HG02981 (cell line): Measurements from ENCODE around the gene KRTAP5-5.
"Not testable (repeated sequence)": the region's sequence is repeated elsewhere in the genome, so short reads cannot be mapped to it uniquely, and the experiment has no call there.

Source experiments
- ATAC-seq: cut with Tn5 transposase; IDR thresholded peaks from one replicate; pipeline ENCODE4 v1.9.1; 2021; ENCODE audit warnings: mild to moderate bottlenecking, moderate library complexity; ENCODE audit not compliant: unreplicated experiment

The KRTAP5-5 gene

DNA sequence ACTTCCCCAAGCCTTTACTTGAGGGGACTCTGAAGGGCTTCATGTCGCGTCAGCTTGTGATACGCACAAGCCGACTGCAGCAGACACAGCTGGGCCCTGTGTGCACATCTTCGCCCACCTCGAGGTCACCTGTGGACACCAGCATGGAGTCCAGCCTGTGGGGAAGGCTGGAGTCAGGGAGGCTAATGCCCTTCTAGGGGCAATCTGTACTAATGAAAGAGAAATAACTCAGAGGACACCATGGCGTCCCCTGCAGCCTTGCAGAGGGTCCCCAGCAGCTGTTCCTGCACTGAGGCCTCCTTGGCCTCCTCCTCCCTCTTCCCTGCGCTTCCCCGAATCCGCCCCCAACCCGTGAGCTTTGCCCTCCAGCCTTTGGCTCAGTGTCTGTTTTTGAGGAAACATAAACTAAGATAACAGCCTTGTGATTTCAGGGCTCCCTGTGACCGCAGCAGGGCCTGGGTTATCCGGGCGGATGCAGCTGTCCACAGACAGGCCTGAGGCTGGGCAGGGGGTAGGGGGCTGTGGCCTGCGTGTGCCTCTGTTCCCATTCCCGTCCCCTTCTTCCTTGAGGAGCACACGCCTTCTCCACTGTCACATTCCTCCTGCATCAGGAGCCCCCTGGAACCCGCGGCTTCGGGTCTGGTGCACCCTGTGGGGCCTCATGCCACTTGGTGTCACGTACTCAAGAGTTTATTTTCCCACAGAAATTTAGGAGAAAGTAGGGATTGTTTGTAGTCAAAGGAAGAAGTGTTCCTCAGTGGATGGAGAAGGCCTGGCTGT lies 25.0 kb downstream of the KRTAP5-5 start:
- ATAC-seq: no peak

GRCh38 chr11:1655168-1656060 lies 25.8 kb downstream of the KRTAP5-5 start:
- no peak for ATAC-seq

DNA sequence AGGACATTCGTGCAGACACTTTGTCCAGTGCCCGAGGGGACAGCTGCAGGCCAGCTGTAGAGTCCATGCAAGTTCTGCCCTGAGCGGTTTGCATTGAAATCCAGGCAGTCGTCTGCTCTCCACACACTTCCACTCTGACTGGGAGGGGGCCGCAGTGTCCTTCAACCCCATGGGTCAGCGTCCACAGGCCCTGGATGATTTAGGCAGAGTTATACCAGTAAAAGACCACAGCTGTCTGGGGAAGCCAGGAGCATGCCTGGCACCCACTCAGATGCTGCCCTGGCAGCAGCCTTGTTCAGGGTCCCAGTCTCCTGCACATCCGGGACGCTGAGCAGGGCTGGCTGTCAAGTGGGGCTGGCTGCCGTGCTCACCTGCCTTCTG lies 26.5 kb downstream of the KRTAP5-5 start:
- ATAC-seq: no peak

DNA sequence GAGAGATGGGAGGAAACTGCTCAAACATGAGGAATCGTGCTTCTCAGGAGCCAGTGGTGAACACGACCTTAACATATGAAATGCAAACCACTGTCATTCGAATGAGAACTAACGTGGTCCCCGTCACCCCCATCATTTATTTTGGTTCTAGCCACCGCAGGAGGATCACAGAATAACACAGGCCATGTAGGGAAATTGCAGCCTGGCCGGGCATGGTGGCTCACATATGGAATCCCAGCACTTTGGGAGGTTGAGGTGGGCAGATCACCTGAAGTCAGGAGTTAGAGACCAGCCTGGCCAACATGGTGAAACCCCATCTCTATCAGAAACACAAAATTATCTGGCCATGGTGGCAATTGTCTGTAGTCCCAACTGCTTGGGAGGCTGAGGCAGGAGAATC lies 27.1 kb downstream of the KRTAP5-5 start:
- no peak for ATAC-seq

DNA sequence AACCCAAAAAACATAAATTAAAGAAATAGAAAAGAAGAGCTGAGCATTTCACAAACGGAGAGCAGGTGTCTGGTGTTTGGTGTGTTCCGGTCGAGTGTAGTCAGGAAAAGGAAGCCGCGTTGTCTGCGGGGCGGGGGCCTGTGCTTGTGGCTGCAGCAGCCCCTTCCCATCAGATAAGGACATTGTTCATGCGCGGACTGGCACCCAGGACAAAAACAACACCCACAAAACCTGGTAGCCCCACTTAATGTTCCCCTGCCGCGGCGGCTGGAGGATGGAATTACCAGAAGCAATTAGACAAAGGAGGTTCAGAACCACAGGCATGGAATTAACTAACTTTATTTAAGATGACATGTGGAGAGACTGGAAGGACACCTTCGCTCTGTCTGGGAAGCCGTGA lies 29.9 kb downstream of the KRTAP5-5 start:
- ATAC-seq: no peak

DNA sequence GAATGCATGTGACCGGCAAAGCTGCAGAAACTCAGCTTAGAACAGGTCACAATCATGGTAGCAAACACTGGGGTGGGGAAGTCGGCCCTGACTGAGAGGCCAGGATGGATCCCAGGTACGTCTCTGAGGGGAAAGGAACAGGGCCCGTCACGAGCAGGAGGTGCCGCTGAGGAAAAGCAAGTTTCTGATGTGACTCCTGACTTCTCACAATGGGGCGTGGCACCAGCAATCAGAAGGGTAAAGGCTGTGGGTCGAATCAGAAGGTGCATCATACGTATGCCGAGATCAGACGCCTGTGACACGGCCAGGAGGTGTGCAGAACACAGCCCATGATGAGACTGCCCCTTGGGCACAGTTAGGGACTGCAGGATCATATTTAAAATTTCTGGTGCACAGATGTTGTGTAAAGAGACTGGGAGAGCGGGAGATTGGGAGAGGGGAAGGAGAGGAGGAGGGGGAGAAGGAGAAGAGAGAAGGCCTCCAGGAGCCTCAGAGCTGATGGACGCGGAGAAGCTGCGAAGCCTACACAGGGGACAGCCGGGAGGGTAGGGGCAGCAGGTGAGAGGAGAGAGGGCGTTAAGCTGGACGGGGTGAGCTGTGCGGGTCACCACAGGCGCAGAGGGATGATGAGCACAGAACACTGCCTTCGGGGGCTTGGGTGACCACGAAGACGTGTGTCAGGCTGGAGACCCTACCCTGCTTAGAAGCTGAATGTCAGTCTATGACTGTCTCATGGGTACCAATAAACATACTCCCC lies 30.7 kb downstream of the KRTAP5-5 start:
- no peak for ATAC-seq

- ATAC-seq: not testable (repeated sequence)
Observed at GRCh38 chr11:1661454-1662269, 32.1 kb downstream of the KRTAP5-5 start.

GRCh38 chr11:1662699-1663283 lies 33.2 kb downstream of the KRTAP5-5 start:
- ATAC-seq: not testable (repeated sequence)

DNA sequence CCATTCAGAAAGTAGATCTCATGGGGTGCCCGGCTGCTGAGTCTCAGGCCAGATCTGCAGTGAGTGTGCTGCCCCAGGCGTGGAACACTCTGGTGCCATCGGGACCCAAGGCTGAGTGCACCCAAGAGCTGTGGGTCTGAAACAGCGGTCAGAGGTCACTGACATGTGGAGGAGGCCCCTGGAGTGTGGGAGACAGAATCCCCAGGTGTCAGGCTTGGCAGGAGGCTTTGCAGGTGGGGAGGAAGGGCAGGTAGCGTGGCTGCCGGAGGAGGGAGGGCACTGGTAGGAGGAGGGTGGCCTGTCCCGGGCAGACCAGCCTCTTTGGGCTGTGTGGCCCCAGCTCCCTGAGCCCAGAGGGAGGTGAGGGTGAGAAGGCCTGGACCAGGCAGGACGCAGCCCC lies 35.7 kb downstream of the KRTAP5-5 start:
- no peak for ATAC-seq

DNA sequence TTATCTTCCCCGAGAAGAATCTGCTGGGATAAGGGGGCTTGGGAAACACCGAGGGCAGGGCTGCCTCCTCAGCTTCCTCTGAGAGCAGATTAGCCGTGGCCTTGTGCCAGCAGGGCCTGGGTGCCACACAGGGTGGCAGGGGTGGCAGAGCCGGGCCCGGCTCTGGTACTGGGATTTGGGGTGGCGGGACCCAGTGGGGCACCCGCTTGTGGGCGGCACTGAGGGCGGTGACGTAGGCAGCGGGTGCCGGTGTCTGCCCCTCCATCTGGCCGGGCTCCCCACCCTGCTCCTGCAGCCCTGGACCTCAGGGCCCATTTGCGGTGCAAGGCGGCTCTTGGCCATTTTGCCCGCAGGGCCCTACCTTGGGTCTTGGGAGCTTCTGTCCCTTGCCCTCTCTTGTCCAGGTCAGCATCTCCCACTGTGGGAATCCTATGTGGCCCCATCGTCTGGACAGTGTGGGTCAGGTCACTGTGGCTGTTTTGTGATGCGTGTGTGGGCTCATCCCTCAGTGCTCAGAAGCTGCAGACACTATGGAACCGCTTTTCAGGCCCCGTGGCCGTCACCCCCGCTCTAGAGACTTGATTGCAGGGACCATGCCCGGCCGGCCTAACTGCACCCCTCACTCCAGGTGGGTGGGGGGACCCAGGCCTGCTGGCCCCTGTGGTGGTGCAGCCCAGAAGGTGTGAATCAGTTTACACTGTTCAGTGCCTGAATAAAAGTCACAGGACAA lies 37.7 kb downstream of the KRTAP5-5 start:
- no peak for ATAC-seq

DNA sequence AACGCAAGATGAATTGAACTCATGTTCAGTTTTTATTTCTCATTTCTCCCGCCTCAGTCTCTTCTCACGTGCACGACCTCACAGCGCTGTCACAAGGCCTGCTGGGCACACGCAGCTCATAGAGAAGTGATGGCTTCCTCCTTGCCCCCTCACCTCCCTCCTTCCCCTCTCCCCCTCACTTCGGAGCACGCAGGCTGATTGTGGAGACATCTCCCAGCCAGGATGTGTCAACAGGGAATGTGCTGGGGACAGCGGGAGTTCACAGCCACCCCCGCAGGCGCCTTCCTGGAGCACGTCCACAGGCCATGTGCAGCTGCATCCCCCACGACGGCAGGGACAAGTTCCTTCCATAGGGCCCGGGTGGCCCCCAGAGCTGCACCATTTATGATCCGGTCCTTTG lies 38.3 kb downstream of the KRTAP5-5 start:
- ATAC-seq: no peak

GRCh38 chr11:1668911-1669473 lies 39.4 kb downstream of the KRTAP5-5 start:
- no peak for ATAC-seq

DNA sequence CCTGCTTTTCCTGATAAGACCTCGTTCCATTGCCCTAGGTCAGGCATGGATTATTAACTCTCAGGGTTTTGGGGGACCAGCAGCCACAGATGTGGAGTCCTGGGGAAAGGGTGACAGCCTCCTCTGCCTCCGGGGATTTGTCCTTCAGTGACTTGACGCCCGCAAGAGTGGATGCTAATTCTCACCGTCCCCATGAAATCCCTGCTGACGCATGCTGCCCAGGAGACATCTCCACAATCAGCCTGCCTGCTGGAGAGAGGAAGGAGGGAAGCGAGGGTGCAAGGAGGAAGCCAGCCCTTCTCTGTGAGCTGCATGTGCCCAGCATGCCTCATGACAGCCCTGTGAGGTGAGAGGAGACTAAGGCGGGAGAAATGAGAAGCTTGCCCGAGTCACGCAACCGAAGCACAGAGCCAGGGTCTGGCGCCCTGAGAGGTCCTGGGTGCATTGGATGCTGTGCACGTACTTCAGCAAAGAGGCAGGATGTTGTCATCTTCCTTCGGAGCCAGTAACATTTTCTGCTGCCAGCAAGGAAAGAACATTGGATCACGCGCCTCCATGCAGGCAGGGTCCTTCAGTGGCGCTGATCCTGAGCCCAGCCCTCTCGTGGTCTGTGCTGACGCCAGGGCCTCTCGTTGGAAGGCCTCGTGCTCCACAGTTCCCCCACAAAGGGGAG lies 40.1 kb downstream of the KRTAP5-5 start:
- no peak for ATAC-seq

DNA sequence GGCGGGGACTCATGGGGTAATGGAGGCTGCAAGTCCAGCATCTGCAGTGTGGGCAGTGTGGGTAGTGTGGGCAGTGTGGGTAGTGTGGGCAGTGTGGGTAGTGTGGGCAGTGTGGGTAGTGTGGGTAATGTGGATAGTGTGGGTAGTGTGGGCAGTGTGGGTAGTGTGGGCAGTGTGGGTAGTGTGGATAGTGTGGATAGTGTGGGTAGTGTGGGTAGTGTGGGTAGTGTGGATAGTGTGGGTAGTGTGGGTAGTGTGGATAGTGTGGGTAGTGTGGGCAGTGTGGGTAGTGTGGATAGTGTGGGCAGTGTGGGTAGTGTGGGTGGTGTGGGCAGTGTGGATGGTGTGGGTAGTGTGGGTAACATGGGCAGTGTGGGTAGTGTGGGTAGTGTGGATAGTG lies 40.9 kb downstream of the KRTAP5-5 start:
- ATAC-seq: not testable (repeated sequence)

DNA sequence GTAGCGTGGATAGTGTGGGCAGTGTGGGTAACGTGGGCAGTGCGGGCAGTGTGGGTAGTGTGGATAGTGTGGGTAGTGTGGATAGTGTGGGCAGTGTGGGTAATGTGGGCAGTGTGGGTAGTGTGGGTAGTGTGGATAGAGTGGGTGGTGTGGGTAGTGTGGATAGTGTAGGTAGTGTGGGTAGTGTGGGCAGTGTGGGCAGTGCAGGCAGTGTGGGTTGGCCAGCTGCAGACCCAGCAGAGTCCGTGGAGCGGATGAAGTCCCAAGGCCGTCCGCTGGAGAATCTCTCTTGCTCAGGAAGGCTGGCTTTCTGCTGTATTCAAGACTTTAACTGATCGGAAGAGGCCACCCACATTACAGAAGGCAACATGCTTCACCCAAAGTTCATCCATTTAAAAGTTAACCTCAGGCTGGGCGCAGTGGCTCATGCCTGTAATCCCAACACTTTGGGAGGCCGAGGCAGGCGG lies 41.4 kb downstream of the KRTAP5-5 start:
- no peak for ATAC-seq

GRCh38 chr11:1671658-1672057 lies 42.1 kb downstream of the KRTAP5-5 start:
- ATAC-seq: no peak

DNA sequence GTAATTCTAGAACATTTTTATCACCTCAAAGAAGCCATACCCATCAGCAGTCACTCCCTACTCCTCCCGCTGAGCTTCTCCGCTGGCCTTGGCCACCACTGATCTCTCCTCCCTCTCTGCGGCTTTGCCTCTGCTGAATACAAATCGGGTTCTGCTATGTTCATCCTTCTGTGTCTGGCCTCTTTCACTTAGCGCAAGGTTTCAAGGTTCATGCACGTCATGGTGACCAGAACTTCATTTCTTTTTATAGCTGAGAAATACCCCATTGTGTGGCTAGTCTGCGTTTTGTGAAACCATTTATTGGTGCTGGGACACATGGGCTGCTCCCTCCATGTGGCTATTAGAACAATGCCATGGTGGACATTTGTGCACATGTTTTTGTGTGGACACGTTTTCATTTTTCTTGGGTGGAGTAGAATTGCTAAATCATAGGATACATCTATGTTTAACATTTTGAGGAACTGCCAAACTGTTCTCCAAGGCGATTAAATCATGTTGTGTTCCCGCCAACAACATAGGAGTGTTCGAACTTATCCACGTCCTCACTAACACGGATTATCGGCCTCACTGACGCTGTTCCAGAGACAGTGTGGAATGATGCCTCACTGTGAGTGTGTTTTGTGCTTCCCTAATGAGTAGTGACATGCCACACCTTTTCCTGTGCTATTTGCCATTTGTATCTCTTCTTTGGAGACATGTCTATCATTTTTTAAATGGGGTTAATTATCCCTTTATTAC lies 43.2 kb downstream of the KRTAP5-5 start:
- no peak for ATAC-seq
